ENCODE data around the gene CSMD2. TPM values are rescaled to one million over a fixed set of nuclear protein-coding genes. Genes with fewer than 3 reads are reported as not detected.

The CSMD2 gene
- total RNA-seq, 1 donor from 2014 or later = 0.27 TPM

DNA sequence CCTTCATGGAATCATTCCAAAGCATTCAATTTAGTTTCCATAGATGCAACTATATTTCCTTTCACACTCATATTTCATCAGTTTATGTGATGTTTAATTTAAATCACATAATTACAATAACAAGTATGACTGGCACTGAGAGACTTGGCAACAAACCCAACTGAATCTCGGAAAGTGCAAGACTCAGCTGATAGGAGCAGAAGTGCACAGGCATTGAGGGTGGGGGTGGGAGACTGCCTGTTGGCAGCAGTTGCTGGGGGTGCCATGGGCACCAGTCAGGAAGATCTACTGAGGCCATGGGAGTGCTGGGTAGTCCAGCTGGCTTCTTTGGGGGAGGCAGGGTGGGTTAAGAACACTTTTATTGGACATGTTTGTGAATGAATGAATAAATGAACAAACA lies 311.6 kb downstream of the CSMD2 start:
- Mint-ChIP-seq H3K4me3 (ENCODE audit: unreplicated experiment) (no peak overlapping the region), H3K36me3 (ENCODE audit: unreplicated experiment) (no peaks in the 10 kb centered on the region), H3K4me1 (ENCODE audit: low read depth, unreplicated experiment) (no peaks in the 10 kb centered on the region), H3K9me3 (ENCODE audit: unreplicated experiment) (no peaks in the 10 kb centered on the region), H3K27me3 (ENCODE audit: unreplicated experiment) (peaks cover 8% of the 10 kb centered on the region), H3K27ac (ENCODE audit: unreplicated experiment) (no peak overlapping the region)
- TF ChIP-seq, protein P1, sequence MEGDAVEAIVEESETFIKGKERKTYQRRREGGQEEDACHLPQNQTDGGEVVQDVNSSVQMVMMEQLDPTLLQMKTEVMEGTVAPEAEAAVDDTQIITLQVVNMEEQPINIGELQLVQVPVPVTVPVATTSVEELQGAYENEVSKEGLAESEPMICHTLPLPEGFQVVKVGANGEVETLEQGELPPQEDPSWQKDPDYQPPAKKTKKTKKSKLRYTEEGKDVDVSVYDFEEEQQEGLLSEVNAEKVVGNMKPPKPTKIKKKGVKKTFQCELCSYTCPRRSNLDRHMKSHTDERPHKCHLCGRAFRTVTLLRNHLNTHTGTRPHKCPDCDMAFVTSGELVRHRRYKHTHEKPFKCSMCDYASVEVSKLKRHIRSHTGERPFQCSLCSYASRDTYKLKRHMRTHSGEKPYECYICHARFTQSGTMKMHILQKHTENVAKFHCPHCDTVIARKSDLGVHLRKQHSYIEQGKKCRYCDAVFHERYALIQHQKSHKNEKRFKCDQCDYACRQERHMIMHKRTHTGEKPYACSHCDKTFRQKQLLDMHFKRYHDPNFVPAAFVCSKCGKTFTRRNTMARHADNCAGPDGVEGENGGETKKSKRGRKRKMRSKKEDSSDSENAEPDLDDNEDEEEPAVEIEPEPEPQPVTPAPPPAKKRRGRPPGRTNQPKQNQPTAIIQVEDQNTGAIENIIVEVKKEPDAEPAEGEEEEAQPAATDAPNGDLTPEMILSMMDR (IDR thresholded peaks at IDR 0.05; ENCODE audit: partially characterized antibody, unreplicated experiment) = no peak
- DNase-seq = no peak

DNA sequence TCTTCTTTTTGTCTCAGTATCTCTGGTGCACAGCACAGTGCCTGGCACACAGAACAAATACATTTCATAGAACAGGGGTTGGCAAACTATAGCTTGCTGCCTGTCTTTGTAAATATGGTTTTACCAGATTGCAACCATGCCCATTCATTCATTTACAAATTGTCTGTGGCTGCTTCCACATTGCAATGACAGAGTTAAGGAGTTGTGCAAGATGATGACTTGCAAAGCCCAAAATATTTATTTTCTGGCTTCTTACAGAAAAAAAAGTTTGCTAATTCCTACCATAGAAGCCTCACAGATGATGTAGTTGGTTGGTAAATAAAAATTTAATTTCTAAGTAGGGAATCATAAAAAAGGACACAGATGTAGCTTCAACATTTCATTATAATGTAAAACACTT lies 312.3 kb downstream of the CSMD2 start:
- Mint-ChIP-seq H3K27ac (ENCODE audit: unreplicated experiment) (no peak overlapping the region), H3K36me3 (ENCODE audit: unreplicated experiment) (no peaks in the 10 kb centered on the region), H3K9me3 (ENCODE audit: unreplicated experiment) (no peaks in the 10 kb centered on the region), H3K27me3 (ENCODE audit: unreplicated experiment) (peaks cover 8% of the 10 kb centered on the region), H3K4me1 (ENCODE audit: low read depth, unreplicated experiment) (no peaks in the 10 kb centered on the region), H3K4me3 (ENCODE audit: unreplicated experiment) (no peak overlapping the region)
- DNase-seq = no peak
- TF ChIP-seq, protein P1 (IDR thresholded peaks at IDR 0.05; ENCODE audit: partially characterized antibody, unreplicated experiment) = no peak

DNA sequence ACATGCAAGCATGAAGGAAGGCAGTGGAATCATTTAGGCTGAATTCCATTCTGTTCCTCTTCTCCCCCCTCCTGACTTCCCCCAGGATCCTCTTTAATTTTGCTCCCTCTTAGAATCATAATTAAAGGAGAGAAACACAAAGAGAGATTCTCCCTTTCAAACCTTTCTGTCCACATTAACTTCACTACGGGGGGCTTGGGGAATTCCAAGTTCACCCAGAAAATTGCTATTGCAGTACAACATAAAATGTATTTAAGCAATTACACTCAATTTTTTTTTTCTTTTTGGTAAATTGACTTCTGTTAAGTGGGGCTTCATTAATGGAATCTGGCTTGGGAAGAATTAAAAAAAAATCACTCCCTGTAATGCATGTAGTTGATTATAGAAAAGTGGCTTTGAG lies 314.5 kb downstream of the CSMD2 start:
- H3K9me3 Mint-ChIP-seq (ENCODE audit: unreplicated experiment) = no peaks in the 10 kb centered on the region
- H3K4me3 Mint-ChIP-seq (ENCODE audit: unreplicated experiment) = no peak overlapping the region
- DNase-seq = no peak
- H3K36me3 Mint-ChIP-seq (ENCODE audit: unreplicated experiment) = no peaks in the 10 kb centered on the region
- no peak overlapping the region for H3K27ac Mint-ChIP-seq (ENCODE audit: unreplicated experiment)
- TF ChIP-seq, protein P1 (IDR thresholded peaks at IDR 0.05; ENCODE audit: partially characterized antibody, unreplicated experiment) = no peak
- no peaks in the 10 kb centered on the region for H3K4me1 Mint-ChIP-seq (ENCODE audit: low read depth, unreplicated experiment)
- peaks cover 5% of the 10 kb centered on the region for H3K27me3 Mint-ChIP-seq (ENCODE audit: unreplicated experiment)

DNA sequence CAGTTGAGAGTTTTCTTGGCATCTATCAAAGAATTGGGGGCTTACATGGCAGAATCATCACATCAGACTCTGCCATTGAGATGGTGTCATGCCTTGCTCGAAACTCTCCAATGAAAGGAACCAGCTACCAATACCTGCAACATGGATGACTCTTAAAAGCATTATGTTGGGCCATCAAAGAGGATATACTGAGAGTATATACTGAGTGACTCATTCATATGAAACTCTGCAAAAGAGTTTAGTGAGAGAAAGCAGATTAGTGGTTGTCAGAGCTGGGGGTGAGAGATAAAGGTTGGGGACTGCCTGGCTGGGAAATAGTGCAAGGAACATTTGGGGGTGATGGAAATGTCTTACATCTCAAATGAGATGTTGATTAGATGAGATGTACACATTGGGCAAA lies 315.8 kb downstream of the CSMD2 start:
- Mint-ChIP-seq H3K36me3 (ENCODE audit: unreplicated experiment) (no peaks in the 10 kb centered on the region), H3K27ac (ENCODE audit: unreplicated experiment) (no peak overlapping the region), H3K27me3 (ENCODE audit: unreplicated experiment) (peaks cover 4% of the 10 kb centered on the region), H3K4me3 (ENCODE audit: unreplicated experiment) (no peak overlapping the region), H3K4me1 (ENCODE audit: low read depth, unreplicated experiment) (no peaks in the 10 kb centered on the region), H3K9me3 (ENCODE audit: unreplicated experiment) (no peaks in the 10 kb centered on the region)
- TF ChIP-seq, protein P1 (IDR thresholded peaks at IDR 0.05; ENCODE audit: partially characterized antibody, unreplicated experiment) = no peak
- DNase-seq = no peak

DNA sequence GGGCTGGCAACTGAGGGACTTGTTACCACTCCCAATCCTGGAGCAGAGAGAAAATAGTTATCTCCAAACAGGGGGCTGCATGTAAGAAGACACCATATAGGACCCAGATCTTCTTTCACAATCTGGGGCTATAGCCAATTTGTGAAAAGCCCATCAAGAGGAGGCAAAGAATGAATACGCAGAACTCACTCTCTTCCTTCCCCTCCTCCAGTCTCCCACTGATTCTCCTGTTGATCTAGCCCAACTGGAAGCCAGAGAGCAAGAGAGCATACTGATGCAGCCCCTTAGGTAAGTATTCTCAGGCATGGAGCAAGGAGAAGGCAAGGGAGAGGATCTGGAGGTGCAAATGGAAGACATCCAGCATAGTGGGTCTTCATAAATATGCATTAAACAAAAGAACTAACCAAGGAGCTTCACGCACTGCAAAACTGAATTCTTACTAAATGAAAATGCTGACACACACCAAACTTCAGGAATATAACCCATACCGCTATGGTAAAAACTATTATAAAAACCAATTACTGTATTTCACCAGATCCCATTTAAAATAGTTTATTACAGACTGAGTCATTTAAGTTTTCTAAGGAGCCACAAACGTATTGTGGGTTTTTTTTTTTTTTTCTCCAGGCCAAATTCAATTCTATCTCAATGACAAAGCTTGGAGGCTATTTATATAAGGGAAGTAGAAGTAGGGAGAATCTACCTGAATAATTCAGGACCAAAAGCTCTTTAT lies 316.7 kb downstream of the CSMD2 start:
- Mint-ChIP-seq H3K4me3 (ENCODE audit: unreplicated experiment) (no peak overlapping the region), H3K27me3 (ENCODE audit: unreplicated experiment) (no peaks in the 10 kb centered on the region), H3K27ac (ENCODE audit: unreplicated experiment) (no peak overlapping the region), H3K9me3 (ENCODE audit: unreplicated experiment) (no peaks in the 10 kb centered on the region), H3K36me3 (ENCODE audit: unreplicated experiment) (no peaks in the 10 kb centered on the region), H3K4me1 (ENCODE audit: low read depth, unreplicated experiment) (no peaks in the 10 kb centered on the region)
- TF ChIP-seq, protein P1 (IDR thresholded peaks at IDR 0.05; ENCODE audit: partially characterized antibody, unreplicated experiment) = no peak
- no peak for DNase-seq

All from glutamatergic neuron (in vitro differentiated cells).